ENCODE data around the gene PTGIS.

Gene PTGIS

DNA sequence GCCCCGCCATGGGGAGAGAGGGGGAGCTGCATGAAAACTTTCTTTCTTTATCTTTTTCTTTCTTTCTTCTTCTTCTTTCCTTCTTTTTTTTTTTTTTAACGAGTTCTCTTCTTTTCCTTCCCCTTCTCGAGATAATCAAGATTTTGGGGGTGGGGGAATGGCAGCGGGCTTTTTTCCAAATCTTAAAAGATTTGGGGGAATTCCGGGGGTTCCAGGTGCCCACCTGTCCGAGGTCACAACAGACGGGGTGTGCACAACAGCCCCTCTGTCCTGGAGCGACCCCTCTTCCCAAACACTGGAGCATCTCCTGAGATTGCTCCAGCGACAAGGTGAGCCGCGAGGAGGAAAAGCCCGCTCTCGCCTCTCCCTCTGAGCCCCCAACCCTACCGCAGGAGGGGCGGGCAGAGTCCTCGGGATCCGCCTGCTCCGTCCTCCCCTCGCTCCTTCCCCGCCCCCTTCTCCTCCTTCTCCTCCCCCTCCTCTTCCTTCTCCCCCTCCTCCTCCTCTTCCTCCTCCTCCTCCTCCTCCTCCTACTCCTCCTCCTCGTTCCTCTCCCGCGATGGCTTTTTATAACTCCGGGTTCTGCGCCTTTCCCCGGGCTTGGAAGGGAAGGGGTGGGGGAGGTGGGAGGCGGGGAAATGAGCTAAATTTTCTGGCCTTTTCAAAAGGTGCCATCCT is 84.8 kb downstream of the PTGIS start:
- Histone ChIP-seq H3K9ac (ENCODE audit: low read length) (peak overlapping the region; percentile 47), H4K5ac (ENCODE audit: low read length) (no peak overlapping the region), H3K79me1 (ENCODE audit: low read length) (no peaks in the 10 kb centered on the region), H3K18ac (ENCODE audit: low read length) (no peak overlapping the region), H3K4ac (ENCODE audit: low read depth, low read length) (no peak overlapping the region), H3K36me3 (ENCODE audit: control insufficient read depth, insufficient read depth, low read length) (no peaks in the 10 kb centered on the region), H3K23ac (ENCODE audit: low read length) (no peak overlapping the region), H3K4me1 (ENCODE audit: control insufficient read depth, low read depth, low read length) (no peaks in the 10 kb centered on the region), H3K27ac (ENCODE audit: low read depth, low read length) (no peak overlapping the region), H3K4me2 (ENCODE audit: low read length) (peak overlapping the region; percentile 91), H2BK15ac (replicated peaks; ENCODE audit: low read depth) (no peak overlapping the region), H4K8ac (ENCODE audit: low read depth, low read length) (no peak overlapping the region), H2BK120ac (ENCODE audit: low read depth, low read length) (no peak overlapping the region), H2BK5ac (ENCODE audit: low read length) (no peak overlapping the region), H2AK5ac (ENCODE audit: low read length) (no peak overlapping the region), H3K27me3 (ENCODE audit: insufficient read depth, low read length, poor library complexity) (peaks cover 3% of the 10 kb centered on the region), H3K79me2 (ENCODE audit: control insufficient read depth, insufficient read depth, low read length) (no peaks in the 10 kb centered on the region), H3K56ac (ENCODE audit: low read length) (peak overlapping the region; percentile 60), H3K4me3 (ENCODE audit: low read length) (peak overlapping the region; percentile 30)
- DNase-seq = peak; percentile 43
- WGBS (ENCODE audit: extremely low coverage, insufficient coverage, low lambda C conversion rate) = no CpG with 5 or more reads among the region's 27 CpGs

DNA sequence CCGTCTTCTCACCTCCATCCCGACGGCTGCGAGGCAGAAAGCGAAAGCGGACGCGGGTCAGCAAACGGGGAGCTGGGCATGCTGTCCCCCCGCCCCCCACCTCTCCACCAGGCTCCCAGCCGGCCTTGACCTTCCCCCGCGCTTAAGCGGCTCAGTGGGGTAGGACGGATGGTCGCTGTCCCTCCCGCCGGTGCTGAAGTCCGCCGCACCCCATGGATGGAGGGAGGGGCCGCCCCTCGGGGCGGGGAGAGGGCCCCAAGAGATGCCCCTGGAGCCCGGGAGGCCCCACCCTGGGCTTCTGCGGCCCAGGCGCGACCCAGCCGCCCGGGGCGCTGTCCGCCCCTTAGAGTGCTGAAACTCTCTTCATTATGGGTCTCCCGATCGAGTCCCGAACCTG is 85.3 kb downstream of the PTGIS start, which contains the start of gene KCNB1:
Gene KCNB1, minus strand, starts transcription at position 48 of the 397 bp plus-strand sequence. CDS start 188 bp downstream, outside the sequence.
- Histone ChIP-seq H2BK120ac (ENCODE audit: low read depth, low read length) (no peak within 1 kb of the TSS), H3K4me1 (ENCODE audit: control insufficient read depth, low read depth, low read length) (no peaks in the 10 kb centered on the region), H3K4me3 (ENCODE audit: low read length) (no peak within 1 kb of the TSS), H4K8ac (ENCODE audit: low read depth, low read length) (no peak within 1 kb of the TSS), H3K27me3 (ENCODE audit: insufficient read depth, low read length, poor library complexity) (peaks cover 3% of the 10 kb centered on the region), H3K27ac (ENCODE audit: low read depth, low read length) (no peak within 1 kb of the TSS), H3K18ac (ENCODE audit: low read length) (no peak within 1 kb of the TSS), H3K23ac (ENCODE audit: low read length) (no peak within 1 kb of the TSS), H4K5ac (ENCODE audit: low read length) (no peak within 1 kb of the TSS), H3K36me3 (ENCODE audit: control insufficient read depth, insufficient read depth, low read length) (no peaks in the 10 kb centered on the region), H3K4ac (ENCODE audit: low read depth, low read length) (no peak within 1 kb of the TSS), H3K79me1 (ENCODE audit: low read length) (no peaks in the 10 kb centered on the region), H2BK15ac (replicated peaks; ENCODE audit: low read depth) (no peak within 1 kb of the TSS), H3K9ac (ENCODE audit: low read length) (peak within 1 kb of the TSS; percentile 47), H3K56ac (ENCODE audit: low read length) (peak within 1 kb of the TSS; percentile 60), H3K4me2 (ENCODE audit: low read length) (peak within 1 kb of the TSS; percentile 91), H3K79me2 (ENCODE audit: control insufficient read depth, insufficient read depth, low read length) (no peaks in the 10 kb centered on the region), H2BK5ac (ENCODE audit: low read length) (no peak within 1 kb of the TSS), H2AK5ac (ENCODE audit: low read length) (no peak within 1 kb of the TSS)
- peak; percentile 91 for DNase-seq
- no CpG with 5 or more reads among the region's 34 CpGs for WGBS (ENCODE audit: extremely low coverage, insufficient coverage, low lambda C conversion rate)

DNA sequence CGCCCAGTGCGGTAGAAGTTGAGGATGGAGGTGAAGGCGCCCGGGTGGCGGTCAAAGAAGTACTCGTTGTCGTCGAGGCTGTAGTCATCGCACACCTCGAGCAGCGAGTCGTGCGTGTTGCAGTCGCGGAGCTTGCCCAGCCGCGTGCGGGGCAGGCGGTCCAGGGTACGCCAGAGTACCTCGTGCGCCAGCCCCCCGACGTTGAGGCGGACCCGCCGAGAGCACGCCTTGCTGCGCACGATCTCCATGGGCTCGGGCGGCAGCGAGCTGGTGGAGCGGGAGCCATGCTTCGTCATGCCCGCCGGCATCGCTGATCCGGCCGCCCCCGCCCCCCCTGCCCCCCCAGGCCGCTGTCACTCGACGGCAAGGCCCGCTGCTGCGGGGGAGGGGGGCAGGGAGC is 85.8 kb downstream of the PTGIS start:
- no peak for DNase-seq
- Histone ChIP-seq H3K9ac (ENCODE audit: low read length) (no peak overlapping the region), H3K23ac (ENCODE audit: low read length) (no peak overlapping the region), H3K27me3 (ENCODE audit: insufficient read depth, low read length, poor library complexity) (peaks cover 3% of the 10 kb centered on the region), H3K4me3 (ENCODE audit: low read length) (no peak overlapping the region), H3K56ac (ENCODE audit: low read length) (no peak overlapping the region), H2BK15ac (replicated peaks; ENCODE audit: low read depth) (no peak overlapping the region), H2AK5ac (ENCODE audit: low read length) (no peak overlapping the region), H2BK5ac (ENCODE audit: low read length) (no peak overlapping the region), H3K18ac (ENCODE audit: low read length) (no peak overlapping the region), H3K4me1 (ENCODE audit: control insufficient read depth, low read depth, low read length) (no peaks in the 10 kb centered on the region), H3K36me3 (ENCODE audit: control insufficient read depth, insufficient read depth, low read length) (no peaks in the 10 kb centered on the region), H3K27ac (ENCODE audit: low read depth, low read length) (no peak overlapping the region), H3K79me2 (ENCODE audit: control insufficient read depth, insufficient read depth, low read length) (no peaks in the 10 kb centered on the region), H2BK120ac (ENCODE audit: low read depth, low read length) (no peak overlapping the region), H3K4me2 (ENCODE audit: low read length) (no peak overlapping the region), H4K5ac (ENCODE audit: low read length) (no peak overlapping the region), H3K79me1 (ENCODE audit: low read length) (no peaks in the 10 kb centered on the region), H4K8ac (ENCODE audit: low read depth, low read length) (no peak overlapping the region), H3K4ac (ENCODE audit: low read depth, low read length) (no peak overlapping the region)
- WGBS (ENCODE audit: extremely low coverage, insufficient coverage, low lambda C conversion rate) = no CpG with 5 or more reads among the region's 46 CpGs

DNA sequence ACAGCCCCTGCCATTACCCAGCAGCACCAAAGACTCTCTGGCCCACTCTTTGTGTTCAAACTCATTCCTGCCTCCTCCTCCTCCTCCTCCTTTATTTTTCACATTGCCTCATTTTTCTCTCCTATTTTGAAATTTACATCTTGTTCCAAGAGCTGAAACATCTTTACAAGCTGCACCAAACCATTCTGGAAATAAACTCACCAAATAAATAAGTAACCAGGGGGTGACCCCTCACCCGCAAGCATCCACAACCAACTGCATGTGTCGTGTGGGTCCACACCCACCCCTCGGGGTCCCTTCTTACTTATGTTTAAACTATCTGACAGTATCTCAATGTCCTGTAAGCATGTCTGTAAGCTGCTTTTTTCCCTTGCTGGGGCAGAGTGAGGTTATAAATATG is 86.8 kb downstream of the PTGIS start:
- Histone ChIP-seq H3K4me1 (ENCODE audit: control insufficient read depth, low read depth, low read length) (no peaks in the 10 kb centered on the region), H3K27me3 (ENCODE audit: insufficient read depth, low read length, poor library complexity) (no peaks in the 10 kb centered on the region), H3K4me2 (ENCODE audit: low read length) (no peak overlapping the region), H3K56ac (ENCODE audit: low read length) (no peak overlapping the region), H3K4me3 (ENCODE audit: low read length) (no peak overlapping the region), H2BK5ac (ENCODE audit: low read length) (no peak overlapping the region), H4K5ac (ENCODE audit: low read length) (no peak overlapping the region), H3K4ac (ENCODE audit: low read depth, low read length) (no peak overlapping the region), H3K27ac (ENCODE audit: low read depth, low read length) (no peak overlapping the region), H3K9ac (ENCODE audit: low read length) (no peak overlapping the region), H2BK120ac (ENCODE audit: low read depth, low read length) (no peak overlapping the region), H3K18ac (ENCODE audit: low read length) (no peak overlapping the region), H3K79me1 (ENCODE audit: low read length) (no peaks in the 10 kb centered on the region), H3K36me3 (ENCODE audit: control insufficient read depth, insufficient read depth, low read length) (no peaks in the 10 kb centered on the region), H2AK5ac (ENCODE audit: low read length) (no peak overlapping the region), H4K8ac (ENCODE audit: low read depth, low read length) (no peak overlapping the region), H2BK15ac (replicated peaks; ENCODE audit: low read depth) (no peak overlapping the region), H3K23ac (ENCODE audit: low read length) (no peak overlapping the region), H3K79me2 (ENCODE audit: control insufficient read depth, insufficient read depth, low read length) (no peaks in the 10 kb centered on the region)
- no peak for DNase-seq
- WGBS (ENCODE audit: extremely low coverage, insufficient coverage, low lambda C conversion rate) = no CpG with 5 or more reads among the region's 3 CpGs

DNA sequence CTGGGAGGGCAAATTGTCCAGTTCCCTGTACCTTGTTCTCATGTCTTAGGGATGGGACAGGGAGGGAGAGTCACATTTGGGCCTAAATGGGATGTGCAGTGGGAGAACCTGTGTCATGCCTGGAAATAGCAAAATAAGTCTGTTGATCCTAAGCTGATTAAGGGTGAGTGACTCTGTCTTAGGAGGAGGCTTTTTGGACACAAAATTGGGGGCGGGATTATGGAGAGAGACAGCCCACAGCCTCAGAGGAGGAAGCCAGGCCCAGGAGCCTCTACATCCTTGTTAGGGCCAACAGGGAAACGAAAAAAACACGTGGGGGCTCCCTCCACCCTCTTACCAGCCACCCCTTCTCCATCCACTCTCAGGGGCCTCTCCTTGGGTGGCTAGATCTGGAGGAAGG is 87.7 kb downstream of the PTGIS start:
- Histone ChIP-seq H2BK15ac (replicated peaks; ENCODE audit: low read depth) (no peak overlapping the region), H3K79me2 (ENCODE audit: control insufficient read depth, insufficient read depth, low read length) (no peaks in the 10 kb centered on the region), H2BK5ac (ENCODE audit: low read length) (no peak overlapping the region), H3K27me3 (ENCODE audit: insufficient read depth, low read length, poor library complexity) (no peaks in the 10 kb centered on the region), H3K9ac (ENCODE audit: low read length) (no peak overlapping the region), H3K23ac (ENCODE audit: low read length) (no peak overlapping the region), H2BK120ac (ENCODE audit: low read depth, low read length) (no peak overlapping the region), H3K4me1 (ENCODE audit: control insufficient read depth, low read depth, low read length) (no peaks in the 10 kb centered on the region), H3K4me3 (ENCODE audit: low read length) (no peak overlapping the region), H3K27ac (ENCODE audit: low read depth, low read length) (no peak overlapping the region), H3K4me2 (ENCODE audit: low read length) (no peak overlapping the region), H2AK5ac (ENCODE audit: low read length) (no peak overlapping the region), H3K4ac (ENCODE audit: low read depth, low read length) (no peak overlapping the region), H3K79me1 (ENCODE audit: low read length) (no peaks in the 10 kb centered on the region), H3K56ac (ENCODE audit: low read length) (no peak overlapping the region), H4K8ac (ENCODE audit: low read depth, low read length) (no peak overlapping the region), H3K36me3 (ENCODE audit: control insufficient read depth, insufficient read depth, low read length) (no peaks in the 10 kb centered on the region), H3K18ac (ENCODE audit: low read length) (no peak overlapping the region), H4K5ac (ENCODE audit: low read length) (no peak overlapping the region)
- WGBS (ENCODE audit: extremely low coverage, insufficient coverage, low lambda C conversion rate) = no CpG with 5 or more reads among the region's 3 CpGs
- no peak for DNase-seq

DNA sequence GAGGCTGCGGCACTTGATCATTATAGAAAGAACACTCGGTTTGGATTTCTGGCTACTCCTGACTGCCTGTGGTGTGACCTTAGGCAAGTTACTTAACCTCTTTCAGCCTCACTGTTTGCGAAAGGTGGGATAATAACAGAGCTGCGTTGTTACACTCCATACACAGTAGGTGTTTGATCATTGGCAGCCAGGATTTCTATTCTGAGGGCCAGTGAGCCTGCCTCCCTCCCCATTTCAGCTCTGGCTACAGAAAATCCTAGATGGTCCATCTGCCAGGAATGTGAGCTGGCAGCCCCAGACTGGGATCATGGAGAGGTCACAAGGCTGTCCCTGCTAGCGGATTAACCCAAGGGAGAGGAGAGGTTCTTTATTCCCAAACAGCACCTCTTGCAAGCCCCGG is 88.2 kb downstream of the PTGIS start:
- no peak for DNase-seq
- no peak overlapping the region for H2AK5ac ChIP-seq (ENCODE audit: low read length)
- no peak overlapping the region for H4K8ac ChIP-seq (ENCODE audit: low read depth, low read length)
- no peak overlapping the region for H3K18ac ChIP-seq (ENCODE audit: low read length)
- H3K23ac ChIP-seq (ENCODE audit: low read length) = no peak overlapping the region
- no peaks in the 10 kb centered on the region for H3K36me3 ChIP-seq (ENCODE audit: control insufficient read depth, insufficient read depth, low read length)
- no peak overlapping the region for H4K5ac ChIP-seq (ENCODE audit: low read length)
- H3K56ac ChIP-seq (ENCODE audit: low read length) = no peak overlapping the region
- H3K9ac ChIP-seq (ENCODE audit: low read length) = no peak overlapping the region
- H3K27me3 ChIP-seq (ENCODE audit: insufficient read depth, low read length, poor library complexity) = no peaks in the 10 kb centered on the region
- H2BK5ac ChIP-seq (ENCODE audit: low read length) = no peak overlapping the region
- no CpG with 5 or more reads among the region's 6 CpGs for WGBS (ENCODE audit: extremely low coverage, insufficient coverage, low lambda C conversion rate)
- H2BK120ac ChIP-seq (ENCODE audit: low read depth, low read length) = no peak overlapping the region
- no peaks in the 10 kb centered on the region for H3K79me2 ChIP-seq (ENCODE audit: control insufficient read depth, insufficient read depth, low read length)
- H3K79me1 ChIP-seq (ENCODE audit: low read length) = no peaks in the 10 kb centered on the region
- H3K4me1 ChIP-seq (ENCODE audit: control insufficient read depth, low read depth, low read length) = no peaks in the 10 kb centered on the region
- H3K4ac ChIP-seq (ENCODE audit: low read depth, low read length) = no peak overlapping the region
- no peak overlapping the region for H3K4me2 ChIP-seq (ENCODE audit: low read length)
- H3K27ac ChIP-seq (ENCODE audit: low read depth, low read length) = no peak overlapping the region
- no peak overlapping the region for H3K4me3 ChIP-seq (ENCODE audit: low read length)
- H2BK15ac ChIP-seq (replicated peaks; ENCODE audit: low read depth) = no peak overlapping the region

Data from mesendoderm (in vitro differentiated cells).